Stimulated activated CD8-positive, alpha-beta memory T cell treated with anti-CD3 and anti-CD28 coated beads, Interleukin-15, amount 100 ng/mL, for 24 hours (primary cell): ENCODE data around the gene CALN1.
"Not testable (repeated sequence)": the region's sequence is repeated elsewhere in the genome, so short reads cannot be mapped to it uniquely, and the experiment has no call there.

Experiments
- DNase-seq: peaks from one replicate; pipeline ENCODE4 v3.0.0-alpha.2; 2020; ENCODE audit warnings: low read depth

Gene CALN1

GRCh38 chr7:72097226-72097625, 314.9 kb downstream of the CALN1 start:
- no peak for DNase-seq

- DNase-seq: no peak
These were observed 319.4 kb downstream of the CALN1 start for GRCh38 chr7:72092769-72093168.

- no peak for DNase-seq
These were observed 324.2 kb downstream of the CALN1 start for GRCh38 chr7:72087926-72088325.

DNA sequence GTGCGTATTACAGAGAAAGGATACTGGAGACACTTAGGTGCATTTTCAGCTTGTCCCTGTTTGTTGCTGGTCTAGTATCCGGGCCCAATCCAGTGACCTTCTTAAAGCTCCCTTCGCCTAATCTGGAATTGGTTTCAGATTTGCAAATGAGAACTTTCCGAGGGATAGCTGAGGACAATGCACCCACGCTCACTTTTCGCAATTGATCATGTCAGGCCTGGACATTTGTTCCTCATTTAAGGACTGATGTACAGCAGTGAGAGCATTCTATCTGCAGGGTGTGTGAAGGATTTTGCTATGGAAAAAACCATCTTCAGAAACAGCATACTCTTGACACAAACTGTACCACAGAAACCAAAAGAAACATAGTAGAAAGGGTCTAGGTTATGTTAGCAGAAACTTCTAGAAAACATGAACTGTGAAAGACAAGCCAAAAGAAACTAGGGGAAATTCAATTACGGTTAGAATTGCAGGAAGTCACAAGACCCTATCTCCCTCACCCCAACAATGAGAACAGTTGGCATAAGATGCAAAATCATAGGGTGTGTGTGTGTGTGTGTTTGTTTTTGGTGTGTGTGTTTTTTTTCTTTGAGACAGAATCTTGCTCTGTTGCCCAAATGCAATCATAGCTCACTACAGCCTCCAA, 331.1 kb downstream of the CALN1 start:
- no peak for DNase-seq

DNA sequence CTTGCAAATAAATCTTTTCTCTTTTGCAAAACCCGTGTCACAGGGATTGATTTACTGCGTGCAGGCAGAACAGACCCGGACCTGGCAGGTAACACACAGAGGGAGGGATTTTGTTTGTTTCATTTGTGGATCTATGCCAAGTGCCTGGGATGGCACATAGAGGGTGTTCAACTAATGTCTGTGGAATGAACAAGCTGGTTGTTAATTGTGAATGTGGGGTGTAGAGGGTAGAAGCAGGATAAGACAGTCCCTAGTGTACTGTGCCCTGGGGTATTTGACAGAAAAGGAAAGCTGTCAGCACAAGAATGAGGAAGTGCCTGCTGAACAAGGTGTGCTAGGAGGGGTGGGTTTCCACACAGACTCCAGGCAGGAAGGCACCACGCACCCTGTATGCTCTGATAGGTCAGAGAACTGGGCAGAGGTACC, 331.8 kb downstream of the CALN1 start:
- no peak for DNase-seq

DNA sequence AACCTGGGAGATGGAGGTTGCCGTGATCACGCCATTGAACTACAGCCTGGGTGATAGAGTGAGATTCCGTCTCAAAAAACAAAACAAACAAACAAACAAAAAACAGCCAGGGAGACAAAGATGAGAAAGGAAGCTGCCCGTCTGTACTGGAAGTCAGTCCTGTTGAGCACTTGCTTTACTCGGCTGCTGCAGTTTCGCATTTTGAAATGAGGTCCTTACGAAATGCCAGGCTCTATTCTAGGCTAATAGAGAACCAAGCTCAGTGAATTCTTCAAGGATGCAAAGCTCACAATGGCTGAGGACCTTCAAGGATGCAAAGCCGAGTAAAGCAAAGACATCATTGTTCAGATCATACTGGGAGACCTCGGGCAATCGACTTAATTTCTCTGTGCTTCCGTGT, 333.3 kb downstream of the CALN1 start:
- DNase-seq: no peak

DNA sequence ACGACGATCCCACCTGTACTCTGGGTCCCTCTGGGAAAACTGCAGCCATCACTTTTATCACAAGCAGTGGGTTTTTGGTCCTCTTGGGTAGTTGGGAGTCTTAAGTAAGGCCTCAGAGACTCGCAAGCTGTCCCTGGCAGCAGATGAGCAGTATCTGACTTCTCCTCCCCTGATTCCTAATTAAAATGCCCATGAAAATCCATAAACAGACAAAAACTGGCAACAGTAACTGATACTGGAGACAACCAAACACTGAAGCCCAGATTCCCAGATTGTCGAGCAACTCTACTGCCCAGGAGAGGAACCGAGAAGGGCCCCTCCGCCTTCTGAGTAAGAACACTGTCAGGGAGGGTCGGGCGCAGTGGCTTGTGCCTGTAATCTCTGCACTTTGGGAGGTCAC, 333.8 kb downstream of the CALN1 start:
- no peak for DNase-seq

GRCh38 chr7:72077786-72078185, 334.4 kb downstream of the CALN1 start:
- DNase-seq: no peak

DNA sequence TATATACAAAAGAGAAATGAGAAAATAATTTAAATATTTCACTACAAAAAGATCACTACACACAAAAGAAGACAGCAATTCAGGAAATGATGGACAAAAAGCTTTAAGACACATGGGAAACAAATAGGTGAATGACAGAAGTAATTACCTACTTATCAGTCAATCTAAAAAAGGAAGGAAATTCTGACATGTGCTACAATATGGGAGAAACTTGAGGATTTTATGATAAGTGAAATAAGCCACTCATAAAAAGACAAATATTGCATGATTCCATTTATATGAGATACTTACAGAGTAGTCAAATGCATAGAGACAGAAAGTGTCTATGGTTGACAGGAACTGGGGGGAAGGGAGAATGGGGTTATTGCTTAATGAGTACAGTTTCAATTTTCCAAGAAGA, 339.2 kb downstream of the CALN1 start:
- no peak for DNase-seq

DNA sequence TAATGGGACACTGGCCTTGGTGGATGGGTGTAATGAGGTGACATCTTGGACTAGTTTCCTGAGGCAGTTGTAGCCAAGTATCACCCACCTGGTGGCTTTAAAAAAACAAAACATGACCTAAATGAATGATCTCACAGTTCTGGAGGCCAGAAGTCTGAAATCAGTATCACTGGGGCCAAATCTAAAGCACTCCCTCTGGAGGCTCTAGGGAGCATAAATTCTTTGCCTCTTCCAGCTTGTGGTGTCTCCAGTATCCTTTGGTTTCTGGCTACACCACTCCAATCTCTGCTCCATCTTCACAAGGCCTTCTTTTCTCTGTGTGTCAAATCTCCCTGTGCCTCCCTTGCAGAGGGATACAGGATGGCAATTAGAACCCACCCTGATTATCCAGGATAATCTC, 342.9 kb downstream of the CALN1 start:
- DNase-seq: no peak

DNA sequence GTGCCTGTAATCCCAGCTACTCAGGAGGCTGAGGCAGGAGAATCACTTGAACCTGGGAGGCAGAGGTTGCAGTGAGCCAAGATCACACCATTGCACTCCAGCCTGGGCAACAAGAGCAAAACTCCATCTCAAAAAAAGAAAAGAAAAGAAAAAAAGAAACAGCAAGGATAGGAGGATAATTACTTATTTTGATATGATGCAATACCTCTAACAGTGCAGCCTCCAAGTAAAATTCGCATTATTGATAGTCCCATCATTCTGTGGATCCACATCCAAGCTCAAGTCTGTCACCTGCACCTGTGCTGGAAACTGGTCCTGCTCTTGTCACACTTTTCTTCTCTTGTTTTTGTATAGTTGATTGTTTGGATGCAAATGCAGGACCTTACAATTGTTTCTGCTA, 346.4 kb downstream of the CALN1 start:
- not testable (repeated sequence) for DNase-seq

GRCh38 chr7:72064916-72065315, 347.2 kb downstream of the CALN1 start:
- DNase-seq: no peak

- DNase-seq: no peak
These were observed 348.8 kb downstream of the CALN1 start for GRCh38 chr7:72063330-72063729.

DNA sequence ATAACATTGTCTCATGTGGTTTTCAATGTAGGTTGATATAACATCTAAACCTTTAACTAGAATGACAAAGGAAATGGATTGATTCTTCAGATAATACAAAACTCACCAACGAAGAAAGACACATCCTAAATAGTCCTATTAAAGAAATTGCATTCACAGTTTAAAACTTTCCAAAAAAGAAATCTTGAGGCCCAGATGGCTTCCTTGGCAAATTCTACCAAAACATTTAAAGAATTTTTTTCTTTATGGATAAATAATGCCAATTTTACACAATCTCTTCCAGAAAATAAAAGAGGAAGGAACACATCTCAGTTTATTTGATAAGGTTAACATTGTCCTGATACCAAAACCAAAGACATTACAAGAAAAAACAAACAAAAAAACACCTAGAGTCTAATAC, 349.5 kb downstream of the CALN1 start:
- DNase-seq: no peak

DNA sequence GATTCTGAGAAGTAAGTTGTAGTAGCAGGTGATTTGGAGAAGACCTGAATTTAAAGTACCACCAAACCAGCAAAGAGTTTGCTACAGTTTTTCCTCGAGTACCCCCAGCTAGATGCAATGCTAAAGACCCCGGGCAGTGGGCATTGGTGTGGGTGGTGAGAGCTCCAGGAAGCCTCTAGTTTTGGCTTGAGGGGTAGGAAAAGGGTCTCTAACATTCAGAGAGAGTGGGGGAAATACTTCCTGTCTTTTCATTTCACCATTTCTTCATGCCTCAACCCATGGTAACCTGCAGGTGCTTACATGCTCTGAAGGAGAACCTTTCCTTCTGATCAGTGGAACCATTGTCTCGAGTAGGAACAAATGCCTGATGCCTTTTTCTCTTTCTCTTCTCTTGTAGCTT, 352.2 kb downstream of the CALN1 start:
- DNase-seq: no peak

- no peak for DNase-seq
These were observed 353.6 kb downstream of the CALN1 start for GRCh38 chr7:72058579-72058978.

DNA sequence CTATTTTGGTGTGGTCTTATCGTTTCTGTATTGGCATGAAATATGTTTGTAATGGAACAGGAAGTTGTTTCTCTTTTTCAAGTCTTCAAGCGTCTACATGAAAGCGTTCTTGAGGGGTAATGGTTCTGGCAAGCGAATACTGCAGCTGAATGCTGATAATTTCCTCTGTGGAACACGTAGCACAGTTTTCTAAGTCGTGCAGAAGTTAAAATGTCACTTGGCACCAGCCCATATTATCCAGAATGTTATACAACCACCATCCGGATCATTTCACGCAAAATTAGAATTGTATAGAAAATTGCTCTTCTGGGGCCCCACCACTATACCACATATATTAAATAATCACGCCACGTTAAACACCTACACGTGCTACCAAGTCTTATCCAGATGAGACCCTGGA, 354.3 kb downstream of the CALN1 start:
- no peak for DNase-seq

- no peak for DNase-seq
These were observed 354.9 kb downstream of the CALN1 start for GRCh38 chr7:72057231-72057630.

DNA sequence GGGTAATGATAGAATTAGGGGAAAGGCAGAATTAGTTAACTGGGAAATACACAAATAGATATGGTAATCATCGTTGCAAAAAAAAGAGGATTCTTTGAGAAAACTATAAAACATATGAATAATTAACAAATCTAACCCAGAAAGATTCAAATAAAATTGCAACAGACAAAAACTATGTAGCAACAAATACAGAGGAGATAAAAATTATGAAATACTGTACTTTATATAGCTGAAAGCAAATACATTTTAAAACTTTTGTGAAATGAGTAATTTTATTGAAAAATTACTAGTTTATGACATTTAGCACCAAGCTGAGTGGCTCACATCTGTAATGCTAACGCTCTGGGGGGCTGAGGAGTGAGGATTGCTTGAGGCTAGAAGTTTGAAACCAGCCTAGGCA, 356.7 kb downstream of the CALN1 start:
- DNase-seq: no peak

- DNase-seq: no peak
These were observed 358.8 kb downstream of the CALN1 start for GRCh38 chr7:72053292-72053691.

- DNase-seq: no peak
These were observed 363.7 kb downstream of the CALN1 start for GRCh38 chr7:72048420-72048819.

- DNase-seq: no peak
These were observed 369.3 kb downstream of the CALN1 start for GRCh38 chr7:72042855-72043254.

DNA sequence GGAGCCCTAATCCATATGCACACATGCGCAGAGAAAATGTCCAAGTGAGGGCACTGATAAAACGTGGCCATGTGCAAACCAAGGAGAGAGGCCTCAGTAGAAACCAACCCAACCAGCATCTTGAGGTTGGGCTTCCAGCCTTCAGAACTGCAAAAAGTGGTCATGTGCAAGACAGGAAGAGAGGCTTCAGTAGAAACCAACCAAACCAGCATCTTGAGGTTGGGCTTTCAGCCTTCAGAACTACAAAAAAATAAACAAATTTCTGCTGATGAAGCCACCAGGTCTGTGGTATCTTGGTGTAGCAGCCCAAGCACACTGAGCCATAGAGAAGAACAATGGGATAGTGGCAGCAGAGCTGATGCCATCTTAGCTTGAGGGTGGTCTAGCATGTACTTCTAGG, 371.5 kb downstream of the CALN1 start:
- no peak for DNase-seq

- no peak for DNase-seq
These were observed 372.7 kb downstream of the CALN1 start for GRCh38 chr7:72039460-72039859.
